Epithelial cell of proximal tubule (primary cell): ENCODE results near the gene TMCC2. TPM values are rescaled to one million over a fixed set of nuclear protein-coding genes. Genes with fewer than 3 reads are reported as not detected.

Experiments used
- DNase-seq: peaks from one replicate; pipeline ENCODE4 v3.0.0-alpha.2; 2011; ENCODE audit warnings: low read depth
- H3K4me3 ChIP-seq: 2 replicates; pipeline ENCODE4 v1.5.1; 2011; ENCODE audit warnings: low read depth, mild to moderate bottlenecking, low read length
- total RNA-seq: library from RNA; depleted of rRNA; stranded (reverse); fragments of >200 nt; gene quantifications from 2 replicates; pipeline ENCODE4 v1.2.3, GENCODE V29; 2015
- TF ChIP-seq, protein P1 (sequence below): conservative IDR thresholded peaks from 2 replicates; pipeline ENCODE4 v1.5.1; 2012; ENCODE audit warnings: low read depth, mild to moderate bottlenecking, low read length

Gene TMCC2
- total RNA-seq, 1 donor from 2014 or later, result 5.0 TPM

DNA sequence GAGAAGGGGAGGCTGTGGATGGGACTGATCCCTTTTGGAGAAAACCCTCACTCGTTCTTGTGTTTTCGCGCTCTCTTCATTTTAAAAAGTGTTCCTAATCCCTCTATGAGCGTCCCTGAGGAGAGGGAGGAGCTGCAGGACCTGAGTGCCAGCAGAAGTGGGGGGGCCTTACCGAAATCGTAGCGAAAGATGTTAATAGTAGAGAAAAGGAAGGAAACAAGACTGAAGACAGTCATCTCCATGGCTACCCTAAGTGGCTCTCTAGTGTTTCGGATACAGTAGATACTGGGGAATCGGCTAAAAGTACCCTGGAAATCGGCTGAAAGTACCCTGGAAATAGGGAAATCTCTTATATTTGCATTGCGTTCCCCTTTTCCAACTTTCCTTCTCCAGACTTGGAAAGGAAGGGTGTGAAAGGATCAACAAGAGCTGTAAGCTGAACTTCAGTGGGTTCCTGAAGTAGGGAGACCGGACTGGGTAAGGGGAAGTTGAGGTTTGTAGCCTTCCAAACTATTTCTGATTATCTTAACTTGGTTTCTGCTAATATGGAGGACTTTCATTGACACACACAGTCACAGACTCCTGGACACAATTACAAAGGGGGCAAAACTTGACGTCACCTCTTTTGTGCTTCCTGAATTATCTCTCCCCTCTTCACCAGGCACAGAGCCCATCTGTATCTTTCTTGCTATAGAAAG is 15.8 kb upstream of the TMCC2 start:
- TF ChIP-seq, protein P1, sequence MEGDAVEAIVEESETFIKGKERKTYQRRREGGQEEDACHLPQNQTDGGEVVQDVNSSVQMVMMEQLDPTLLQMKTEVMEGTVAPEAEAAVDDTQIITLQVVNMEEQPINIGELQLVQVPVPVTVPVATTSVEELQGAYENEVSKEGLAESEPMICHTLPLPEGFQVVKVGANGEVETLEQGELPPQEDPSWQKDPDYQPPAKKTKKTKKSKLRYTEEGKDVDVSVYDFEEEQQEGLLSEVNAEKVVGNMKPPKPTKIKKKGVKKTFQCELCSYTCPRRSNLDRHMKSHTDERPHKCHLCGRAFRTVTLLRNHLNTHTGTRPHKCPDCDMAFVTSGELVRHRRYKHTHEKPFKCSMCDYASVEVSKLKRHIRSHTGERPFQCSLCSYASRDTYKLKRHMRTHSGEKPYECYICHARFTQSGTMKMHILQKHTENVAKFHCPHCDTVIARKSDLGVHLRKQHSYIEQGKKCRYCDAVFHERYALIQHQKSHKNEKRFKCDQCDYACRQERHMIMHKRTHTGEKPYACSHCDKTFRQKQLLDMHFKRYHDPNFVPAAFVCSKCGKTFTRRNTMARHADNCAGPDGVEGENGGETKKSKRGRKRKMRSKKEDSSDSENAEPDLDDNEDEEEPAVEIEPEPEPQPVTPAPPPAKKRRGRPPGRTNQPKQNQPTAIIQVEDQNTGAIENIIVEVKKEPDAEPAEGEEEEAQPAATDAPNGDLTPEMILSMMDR, result no peak
- DNase-seq, result no peak
- H3K4me3 ChIP-seq, result peak overlapping the region; percentile 100

DNA sequence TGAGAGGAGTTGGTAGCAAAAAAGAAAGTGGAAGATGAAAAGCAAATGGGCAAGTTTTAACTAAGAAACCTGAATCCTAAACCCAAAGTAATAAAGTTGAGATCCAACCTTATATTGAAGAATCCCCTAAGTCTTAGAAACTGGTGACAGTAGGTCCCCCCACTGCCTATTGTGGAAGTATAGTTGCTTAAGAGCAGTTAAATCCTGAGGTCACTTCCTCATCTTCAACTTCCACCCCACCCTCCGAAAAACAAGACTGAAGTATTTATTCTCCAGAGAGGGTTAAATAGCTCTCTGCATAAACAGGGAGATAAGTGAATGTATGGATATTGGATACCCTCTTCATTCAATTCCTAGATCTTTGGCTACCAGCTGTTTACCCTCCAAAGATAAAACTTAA is 13.0 kb upstream of the TMCC2 start:
- no peak for DNase-seq
- TF ChIP-seq, protein P1, result no peak
- H3K4me3 ChIP-seq, result no peak overlapping the region

DNA sequence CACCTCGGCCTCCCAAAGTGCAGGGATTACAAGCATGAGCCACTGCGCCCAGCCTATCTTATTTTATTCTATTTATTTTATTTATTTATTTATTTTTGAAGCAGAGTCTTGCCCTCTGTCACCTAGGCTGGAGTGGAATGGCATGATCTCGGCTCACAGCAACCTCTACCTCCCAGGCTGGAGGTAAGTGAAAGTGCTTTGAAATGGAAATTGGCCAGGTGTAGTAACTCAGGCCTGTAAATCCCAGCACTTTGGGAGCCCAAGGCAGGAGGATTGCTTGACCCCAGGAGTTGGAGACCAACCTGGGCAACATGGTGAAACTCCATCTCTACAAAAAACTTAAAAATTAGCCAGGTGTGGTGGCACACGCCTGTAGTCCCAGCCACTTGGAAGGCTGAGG is 11.2 kb upstream of the TMCC2 start:
- TF ChIP-seq, protein P1, result no peak

DNA sequence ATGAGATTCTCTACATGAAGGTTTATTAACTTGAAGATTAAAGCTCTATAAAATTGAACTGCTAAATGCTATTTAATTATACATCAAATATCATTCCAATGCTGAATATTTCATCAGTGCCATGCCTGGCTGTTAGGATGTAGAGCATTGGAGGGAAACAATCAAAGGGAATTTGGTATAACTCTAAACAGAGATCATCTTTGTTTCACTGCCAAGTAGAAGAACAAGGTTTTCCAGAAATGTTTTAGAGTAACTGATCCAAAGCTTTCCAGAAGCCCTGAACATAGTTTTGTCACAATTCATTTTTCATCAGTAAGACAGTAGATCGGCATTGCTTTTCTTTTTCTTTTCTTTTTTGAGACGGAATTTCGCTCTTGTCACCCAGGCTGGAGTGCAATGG is 10.3 kb upstream of the TMCC2 start:
- TF ChIP-seq, protein P1, result no peak
- no peak for DNase-seq
- no peak overlapping the region for H3K4me3 ChIP-seq

More for the DNA sequence above, 11.2 kb upstream of the TMCC2 start:
- H3K4me3 ChIP-seq, result no peak overlapping the region
- DNase-seq, result no peak

DNA sequence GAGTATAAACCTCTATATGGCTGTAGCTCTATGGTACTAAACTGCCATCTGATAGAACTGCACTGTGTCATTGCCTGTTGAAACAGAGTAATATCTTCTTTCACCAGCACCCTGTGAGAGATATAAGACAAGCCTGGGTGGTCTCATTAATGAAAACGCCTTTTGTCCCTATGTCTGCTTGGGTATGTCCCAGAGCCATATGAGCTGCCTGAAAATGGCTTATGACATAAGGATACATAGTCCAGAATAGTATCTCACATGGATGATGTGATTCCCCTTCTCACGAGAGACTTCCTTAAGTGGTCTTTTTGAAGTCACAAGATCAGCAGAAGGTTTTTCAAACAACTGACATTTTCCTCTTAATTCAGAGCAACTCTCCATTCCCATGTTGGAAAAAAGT is 7.3 kb upstream of the TMCC2 start:
- TF ChIP-seq, protein P1, result no peak
- DNase-seq, result no peak
- no peak overlapping the region for H3K4me3 ChIP-seq

DNA sequence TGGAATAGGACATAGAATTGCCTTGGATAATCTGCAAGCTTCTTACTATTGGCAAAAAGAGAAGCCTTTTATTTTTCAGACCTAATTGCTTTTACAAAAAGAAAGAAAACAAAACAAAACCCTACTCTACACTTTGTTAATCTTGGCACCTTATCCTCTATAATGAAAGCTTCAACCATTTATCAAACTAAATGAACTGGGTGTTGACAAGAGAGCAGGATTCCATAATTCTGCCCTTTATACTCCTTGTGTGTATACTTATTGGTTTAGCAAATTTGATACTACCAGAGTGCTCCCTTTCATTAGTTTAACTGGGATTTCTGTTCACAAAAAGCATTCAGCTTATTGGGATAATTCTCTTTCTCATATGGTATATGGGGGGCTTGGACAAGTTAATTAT is 3.0 kb upstream of the TMCC2 start:
- TF ChIP-seq, protein P1, result no peak
- no peak overlapping the region for H3K4me3 ChIP-seq
- no peak for DNase-seq

DNA sequence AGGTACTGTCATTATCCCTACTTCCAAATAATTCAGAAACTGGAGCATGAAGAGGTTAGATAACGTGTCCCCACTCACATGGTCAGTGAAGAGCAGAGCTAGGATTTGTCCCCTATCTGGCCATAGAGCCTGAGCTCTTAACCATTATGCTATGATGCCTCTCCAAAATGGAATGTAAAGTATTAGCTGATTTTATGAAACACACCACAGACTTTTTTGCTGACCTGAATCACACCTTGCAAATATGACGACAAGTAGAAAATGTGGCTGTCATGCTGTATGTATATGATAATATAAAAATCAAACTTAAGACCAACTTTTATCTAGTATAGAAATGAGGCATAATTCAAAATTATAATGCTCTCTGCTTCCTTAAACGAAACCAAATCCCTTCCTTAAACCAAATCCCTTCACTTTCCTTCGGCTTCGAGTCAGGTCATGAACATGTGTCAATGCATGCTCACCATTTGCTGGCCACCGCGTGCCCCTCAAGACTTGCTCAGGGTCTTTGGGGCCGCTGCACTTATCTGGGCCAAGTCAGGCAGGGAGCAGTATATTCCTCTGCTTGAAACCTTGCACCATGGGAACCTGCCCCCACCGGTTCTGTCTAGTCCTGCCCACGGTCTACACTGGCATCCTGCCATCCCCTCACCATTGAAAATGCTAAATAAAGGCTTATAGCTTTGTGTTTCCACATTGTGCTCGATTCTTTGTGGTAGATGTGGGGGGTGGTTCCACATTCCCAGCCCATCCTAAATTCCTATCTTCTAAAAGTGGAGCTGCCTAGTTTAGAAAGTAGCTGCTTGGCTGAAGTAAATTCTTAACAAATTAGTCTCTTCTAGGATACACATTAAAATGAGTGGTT is 1.6 kb upstream of the TMCC2 start:
- TF ChIP-seq, protein P1, result no peak
- H3K4me3 ChIP-seq, result no peak overlapping the region
- no peak for DNase-seq
